ENCODE measurements around the gene RBFA. TPM values are rescaled to one million over a fixed set of nuclear protein-coding genes. Genes with fewer than 3 reads are reported as not detected.
"Not testable (repeated sequence)": the region's sequence is repeated elsewhere in the genome, so short reads cannot be mapped to it uniquely, and the experiment has no call there.

RBFA gene
- 10 to 100 TPM; 36.3 to 41.7 (median 37.8) TPM for polyA plus RNA-seq (ENCODE audit: insufficient read depth in 1 of 5, insufficient read length in 5 of 5, low replicate concordance in 1 of 5)
- long read RNA-seq, donor 1, transcript RBFA-202 (7 exons, 1,407 nt) = minor isoform, 10 of 23 reads
- long read RNA-seq, donor 1, transcript RBFA-204 (1 exons, 1,587 nt) = major isoform, 11 of 23 reads
- long read RNA-seq, donor 1, partial matches to known transcripts = 0 of 23 reads
- long read RNA-seq, donor 1, other reads (novel, unspliced or antisense) = 0 of 23 reads
- long read RNA-seq, donor 2, transcript RBFA-202 (7 exons, 1,407 nt) = major isoform, 8 of 10 reads
- long read RNA-seq, donor 2, partial matches to known transcripts = 0 of 10 reads
- long read RNA-seq, donor 2, other reads (novel, unspliced or antisense) = 0 of 10 reads
- long read RNA-seq, donor 3, transcript RBFA-204 (1 exons, 1,587 nt) = major isoform, 11 of 17 reads
- long read RNA-seq, donor 3, transcript RBFA-202 (7 exons, 1,407 nt) = minor isoform, 6 of 17 reads
- long read RNA-seq, donor 3, partial matches to known transcripts = 0 of 17 reads
- long read RNA-seq, donor 3, other reads (novel, unspliced or antisense) = 0 of 17 reads
- long read RNA-seq, donor 4, transcript RBFA-202 (7 exons, 1,407 nt) = major isoform, 5 of 8 reads
- long read RNA-seq, donor 4, partial matches to known transcripts = 0 of 8 reads
- long read RNA-seq, donor 4, other reads (novel, unspliced or antisense) = 0 of 8 reads
- long read RNA-seq, donor 5, transcript RBFA-204 (1 exons, 1,587 nt) = major isoform, 11 of 24 reads
- long read RNA-seq, donor 5, transcript RBFA-202 (7 exons, 1,407 nt) = minor isoform, 10 of 24 reads
- long read RNA-seq, donor 5, partial matches to known transcripts = 0 of 24 reads
- long read RNA-seq, donor 5, other reads (novel, unspliced or antisense) = 0 of 24 reads
- long read RNA-seq, donor 6, transcript RBFA-202 (7 exons, 1,407 nt) = major isoform, 8 of 13 reads
- long read RNA-seq, donor 6, partial matches to known transcripts = 0 of 13 reads
- long read RNA-seq, donor 6, other reads (novel, unspliced or antisense) = 0 of 13 reads
- long read RNA-seq, donor 7, transcript RBFA-202 (7 exons, 1,407 nt) = major isoform, 10 of 13 reads
- long read RNA-seq, donor 7, partial matches to known transcripts = 0 of 13 reads
- long read RNA-seq, donor 7, other reads (novel, unspliced or antisense) = 0 of 13 reads
- long read RNA-seq, donor 8, transcript RBFA-202 (7 exons, 1,407 nt) = major isoform, 5 of 9 reads
- long read RNA-seq, donor 8, partial matches to known transcripts = 0 of 9 reads
- long read RNA-seq, donor 8, other reads (novel, unspliced or antisense) = 0 of 9 reads

GRCh38 chr18:80034068-80034851, at the start of gene RBFA:
Gene RBFA (plus strand): TSS chr18:80034434. CDS start chr18:80034496, 62 bp downstream.
- peak; percentile 100 for DNase-seq

GRCh38 chr18:79985172-79985571, 49.1 kb upstream of the RBFA start:
- no peak for DNase-seq

GRCh38 chr18:79986726-79987125, 47.5 kb upstream of the RBFA start:
- DNase-seq = no peak

GRCh38 chr18:79987566-79987965, 46.7 kb upstream of the RBFA start:
- no peak for DNase-seq

GRCh38 chr18:79988071-79988450, 46.2 kb upstream of the RBFA start:
- peak; percentile 40 to 54 for DNase-seq

GRCh38 chr18:79988451-79989194, 45.6 kb upstream of the RBFA start, which contains the start of gene TXNL4A:
Gene TXNL4A (minus strand): TSS chr18:79988563. CDS start chr18:79988392, 171 bp downstream.
- DNase-seq = peak; percentile 84 to 89

GRCh38 chr18:79989195-79989497, 45.1 kb upstream of the RBFA start:
- DNase-seq = no peak

- no peak for DNase-seq
Measured at GRCh38 chr18:79991494-79991893, 42.7 kb upstream of the RBFA start.

GRCh38 chr18:79999701-80000100, 34.5 kb upstream of the RBFA start:
- DNase-seq = not testable (repeated sequence)

- DNase-seq = no peak
Measured at GRCh38 chr18:80000877-80001276, 33.4 kb upstream of the RBFA start.

- no peak for DNase-seq
Measured at GRCh38 chr18:80002468-80002867, 31.8 kb upstream of the RBFA start.

- no peak for DNase-seq
Measured at GRCh38 chr18:80004600-80005342, 29.5 kb upstream of the RBFA start.

GRCh38 chr18:80006724-80007123, 27.5 kb upstream of the RBFA start:
- no peak for DNase-seq

- DNase-seq = no peak
Measured at GRCh38 chr18:80009661-80010550, 24.3 kb upstream of the RBFA start.

- DNase-seq = no peak
Measured at GRCh38 chr18:80010551-80010906, 23.7 kb upstream of the RBFA start.

- not testable (repeated sequence) for DNase-seq
Measured at GRCh38 chr18:80011496-80012137, 22.6 kb upstream of the RBFA start.

- DNase-seq = no peak
Measured at GRCh38 chr18:80012714-80013113, 21.5 kb upstream of the RBFA start.

- DNase-seq = peak in 1 of 2 donors; percentile 6
Measured at GRCh38 chr18:80022613-80023012, 11.6 kb upstream of the RBFA start.

All from right lung (tissue), 10 donors.